ENCODE measurements around the gene ZSCAN21.

ZSCAN21 gene

GRCh38 chr7:100077205-100077604 is 27.6 kb downstream of the ZSCAN21 start:
- no peak for DNase-seq (ENCODE audit: low read depth in 2 of 2)

- DNase-seq (ENCODE audit: low read depth in 2 of 2) = no peak
These were observed 29.5 kb downstream of the ZSCAN21 start for GRCh38 chr7:100079024-100079560.

GRCh38 chr7:100080907-100081534 is 31.4 kb downstream of the ZSCAN21 start:
- no peak for DNase-seq (ENCODE audit: low read depth in 2 of 2)

GRCh38 chr7:100081535-100082102 is 32.0 kb downstream of the ZSCAN21 start, which contains the start of gene ZNF3:
Gene ZNF3 (minus strand): TSS chr7:100081723. CDS start chr7:100077357, 4,366 bp downstream.
- peak; percentile 99 for DNase-seq (ENCODE audit: low read depth in 2 of 2)

- no peak for DNase-seq (ENCODE audit: low read depth in 2 of 2)
These were observed 33.4 kb downstream of the ZSCAN21 start for GRCh38 chr7:100082978-100083377.

- DNase-seq (ENCODE audit: low read depth in 2 of 2) = no peak
These were observed 35.9 kb downstream of the ZSCAN21 start for GRCh38 chr7:100085515-100085914.

- peak; percentile 99 for DNase-seq (ENCODE audit: low read depth in 2 of 2)
These were observed 37.6 kb downstream of the ZSCAN21 start for GRCh38 chr7:100087055-100087750.

- no peak for DNase-seq (ENCODE audit: low read depth in 2 of 2)
These were observed 38.6 kb downstream of the ZSCAN21 start for GRCh38 chr7:100088095-100088620.

- peak; percentile 54 for DNase-seq (ENCODE audit: low read depth in 2 of 2)
These were observed 39.3 kb downstream of the ZSCAN21 start, which contains the start of gene COPS6 for GRCh38 chr7:100088621-100089457. Gene COPS6 (plus strand): TSS chr7:100088969. CDS start chr7:100088991, 22 bp downstream.

GRCh38 chr7:100089458-100090196 is 40.1 kb downstream of the ZSCAN21 start:
- DNase-seq (ENCODE audit: low read depth in 2 of 2) = no peak

GRCh38 chr7:100090527-100091410 is 41.2 kb downstream of the ZSCAN21 start:
- no peak for DNase-seq (ENCODE audit: low read depth in 2 of 2)

- no peak for DNase-seq (ENCODE audit: low read depth in 2 of 2)
These were observed 42.0 kb downstream of the ZSCAN21 start for GRCh38 chr7:100091411-100092181.

GRCh38 chr7:100093054-100093453 is 43.5 kb downstream of the ZSCAN21 start:
- no peak for DNase-seq (ENCODE audit: low read depth in 2 of 2)

- DNase-seq (ENCODE audit: low read depth in 2 of 2) = no peak
These were observed 43.9 kb downstream of the ZSCAN21 start for GRCh38 chr7:100093498-100093897.

- no peak for DNase-seq (ENCODE audit: low read depth in 2 of 2)
These were observed 44.4 kb downstream of the ZSCAN21 start for GRCh38 chr7:100093925-100094486.

- no peak for DNase-seq (ENCODE audit: low read depth in 2 of 2)
These were observed 45.7 kb downstream of the ZSCAN21 start for GRCh38 chr7:100095289-100095688.

GRCh38 chr7:100095704-100096103 is 46.1 kb downstream of the ZSCAN21 start:
- no peak for DNase-seq (ENCODE audit: low read depth in 2 of 2)

- no peak for DNase-seq (ENCODE audit: low read depth in 2 of 2)
These were observed 49.3 kb downstream of the ZSCAN21 start for GRCh38 chr7:100098913-100099312.

- no peak for DNase-seq (ENCODE audit: low read depth in 2 of 2)
These were observed 49.9 kb downstream of the ZSCAN21 start for GRCh38 chr7:100099452-100099851.
